Right atrium auricular region (tissue), 2 donors: Measurements from ENCODE around the gene EDIL3. TPM values are rescaled to one million over a fixed set of nuclear protein-coding genes. Genes with fewer than 3 reads are reported as not detected.

Experiments used
- DNase-seq: peaks from one replicate; pipeline ENCODE4 v3.0.0-alpha.2; 2019; ENCODE audit warnings: low spot score
- H3K27ac ChIP-seq, 2 donors: fragments of 200-600 bp; sonication (generic); 1 replicate in 1 of 2; 2 replicates in 1 of 2; pipeline ENCODE4 v1.5.1; 2016 to 2019
- H3K27me3 ChIP-seq, 2 donors: fragments of 200-600 bp; sonication (generic); one replicate each; pipeline versions ENCODE4 v1.5.1 to v1.6.0; 2017 to 2019
- H3K36me3 ChIP-seq: fragments of 200-600 bp; sonication (generic); one replicate; pipeline ENCODE4 v1.5.1; 2016
- H3K4me1 ChIP-seq, 2 donors: fragments of 200-600 bp; sonication (generic); one replicate each; pipeline versions ENCODE4 v1.5.1 to v1.6.0; 2017 to 2019
- H3K4me3 ChIP-seq, 2 donors: fragments of 200-600 bp; sonication (generic); 1 replicate in 1 of 2; 2 replicates in 1 of 2; pipeline ENCODE4 v1.5.1; 2017 to 2019; ENCODE audit warnings: mild to moderate bottlenecking in 1 of 2, moderate library complexity in 1 of 2
- H3K9me3 ChIP-seq, 2 donors: fragments of 200-600 bp; sonication (generic); one replicate each; pipeline ENCODE4 v1.5.1; 2019
- total RNA-seq, 2 donors: library from RNA; depleted of rRNA; stranded (reverse); fragments of >200 nt; gene quantifications; one replicate each; pipeline ENCODE4 v1.1.0, GENCODE V29; 2016
- TF ChIP-seq, protein P1 (sequence below), 2 donors: fragments of 200-600 bp; sonication (generic); IDR thresholded peaks; one replicate each; pipeline ENCODE4 v1.5.1; 2019; ENCODE audit warnings: antibody characterized with exemption in 2 of 2

The EDIL3 gene
- total RNA-seq, 2 donors from 2014 or later: 9.0 to 10.8 TPM

DNA sequence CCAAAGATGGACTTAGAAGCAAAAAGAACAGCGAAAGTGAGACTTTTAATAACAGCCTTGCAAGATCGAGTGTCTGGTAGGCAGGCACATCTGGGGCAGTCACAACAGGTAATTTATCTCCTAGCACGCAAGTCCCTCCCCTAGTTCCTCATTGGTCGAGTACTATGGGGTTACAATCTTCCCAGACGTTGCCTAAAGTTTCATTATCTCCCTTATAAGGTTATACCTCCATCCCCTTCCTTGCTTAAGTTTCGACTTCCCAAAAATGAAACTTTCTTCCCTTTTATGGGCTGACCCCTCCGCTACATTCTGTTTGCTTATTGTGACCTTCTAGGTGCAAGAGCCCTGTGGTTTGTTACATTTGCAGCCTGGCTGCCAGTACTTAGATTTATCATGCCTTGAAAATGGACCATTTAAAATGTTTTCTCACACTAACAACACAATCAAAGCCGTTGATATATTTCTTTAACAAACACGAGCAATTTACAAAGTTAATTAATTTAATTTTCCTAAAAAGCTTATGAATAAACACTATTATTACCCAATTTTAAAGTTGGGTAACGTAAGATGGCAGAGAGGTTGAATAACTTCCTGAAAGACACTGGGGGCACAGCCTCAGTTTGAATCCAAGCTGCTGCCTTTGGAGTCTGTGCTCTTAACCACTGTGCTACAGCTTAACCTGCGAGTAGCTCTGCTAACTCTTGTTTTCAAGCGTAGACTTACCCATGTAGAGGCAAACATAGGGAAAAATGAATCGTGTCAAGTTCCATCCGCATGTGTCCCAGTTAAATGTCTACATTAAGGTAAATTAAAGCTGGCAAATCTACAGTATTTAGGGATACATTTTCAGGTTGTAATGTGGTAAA is 91.7 kb downstream of the EDIL3 start:
- DNase-seq: no peak
- Histone ChIP-seq H3K36me3 (no peaks in the 10 kb centered on the region), H3K9me3 (no peaks in the 10 kb centered on the region), H3K27ac (no peak overlapping the region), H3K4me1 (no peaks in the 10 kb centered on the region), H3K4me3 (no peak overlapping the region), H3K27me3 (no peaks in the 10 kb centered on the region)
- TF ChIP-seq, protein P1, sequence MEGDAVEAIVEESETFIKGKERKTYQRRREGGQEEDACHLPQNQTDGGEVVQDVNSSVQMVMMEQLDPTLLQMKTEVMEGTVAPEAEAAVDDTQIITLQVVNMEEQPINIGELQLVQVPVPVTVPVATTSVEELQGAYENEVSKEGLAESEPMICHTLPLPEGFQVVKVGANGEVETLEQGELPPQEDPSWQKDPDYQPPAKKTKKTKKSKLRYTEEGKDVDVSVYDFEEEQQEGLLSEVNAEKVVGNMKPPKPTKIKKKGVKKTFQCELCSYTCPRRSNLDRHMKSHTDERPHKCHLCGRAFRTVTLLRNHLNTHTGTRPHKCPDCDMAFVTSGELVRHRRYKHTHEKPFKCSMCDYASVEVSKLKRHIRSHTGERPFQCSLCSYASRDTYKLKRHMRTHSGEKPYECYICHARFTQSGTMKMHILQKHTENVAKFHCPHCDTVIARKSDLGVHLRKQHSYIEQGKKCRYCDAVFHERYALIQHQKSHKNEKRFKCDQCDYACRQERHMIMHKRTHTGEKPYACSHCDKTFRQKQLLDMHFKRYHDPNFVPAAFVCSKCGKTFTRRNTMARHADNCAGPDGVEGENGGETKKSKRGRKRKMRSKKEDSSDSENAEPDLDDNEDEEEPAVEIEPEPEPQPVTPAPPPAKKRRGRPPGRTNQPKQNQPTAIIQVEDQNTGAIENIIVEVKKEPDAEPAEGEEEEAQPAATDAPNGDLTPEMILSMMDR (IDR thresholded peaks at IDR 0.05): no peak

DNA sequence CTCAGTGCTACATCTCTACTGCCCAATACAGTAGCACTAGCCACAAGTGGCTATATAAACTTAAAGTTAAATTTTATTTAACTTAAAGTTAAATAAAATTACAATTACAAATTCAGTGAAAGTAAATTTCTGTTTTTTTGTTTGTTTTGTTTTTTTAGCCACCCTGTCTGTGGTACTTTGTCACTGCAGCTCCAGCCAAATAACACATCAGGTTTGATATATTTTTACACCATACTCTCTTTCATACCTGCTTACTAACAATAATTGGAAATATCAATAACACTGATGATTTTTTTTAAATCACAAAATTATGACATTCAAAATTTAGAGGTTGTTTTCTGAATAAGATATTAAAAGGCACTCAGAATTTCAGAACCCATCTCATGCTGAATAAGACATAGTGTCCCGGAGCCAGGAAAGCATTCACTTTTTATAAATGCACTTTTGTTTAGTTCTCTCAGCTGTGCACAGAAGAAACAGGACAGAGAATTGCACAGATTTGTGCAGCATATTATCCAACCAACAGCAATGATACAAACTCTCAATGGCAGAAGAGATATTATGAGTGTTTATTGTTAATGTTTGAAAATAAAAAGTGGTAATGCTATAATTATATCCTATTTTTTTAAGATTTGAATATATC is 92.6 kb downstream of the EDIL3 start:
- DNase-seq: no peak
- no peak overlapping the region for H3K4me3 ChIP-seq
- no peaks in the 10 kb centered on the region for H3K4me1 ChIP-seq
- H3K36me3 ChIP-seq: no peaks in the 10 kb centered on the region
- H3K27ac ChIP-seq: no peak overlapping the region
- no peaks in the 10 kb centered on the region for H3K27me3 ChIP-seq
- TF ChIP-seq, protein P1 (IDR thresholded peaks at IDR 0.05): no peak
- H3K9me3 ChIP-seq: no peaks in the 10 kb centered on the region

DNA sequence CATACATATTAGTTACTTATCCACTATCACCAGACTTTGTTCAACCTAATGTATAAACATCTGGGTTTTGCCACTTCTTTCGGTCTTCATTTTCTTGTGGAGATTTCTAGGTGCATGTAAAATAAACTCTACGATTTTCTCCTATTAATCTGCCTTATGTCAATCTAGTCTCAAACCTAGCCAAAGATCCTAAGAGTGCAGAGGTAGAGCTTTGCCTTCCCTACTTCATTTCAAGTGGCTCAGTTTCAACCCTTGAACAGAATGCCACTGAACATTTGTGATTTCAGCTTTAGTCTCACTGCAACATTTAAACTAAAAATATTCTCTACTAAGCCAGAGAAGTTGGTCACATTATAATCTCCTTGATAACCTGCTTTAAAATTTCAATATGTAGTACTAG is 94.0 kb downstream of the EDIL3 start:
- Histone ChIP-seq H3K27me3 (no peaks in the 10 kb centered on the region), H3K27ac (peak overlapping the region in 1 of 2 donors; percentile 19), H3K9me3 (no peaks in the 10 kb centered on the region), H3K4me1 (peaks cover 0 to 8% of the 10 kb centered on the region in 2 donors), H3K36me3 (no peaks in the 10 kb centered on the region), H3K4me3 (no peak overlapping the region)
- TF ChIP-seq, protein P1 (IDR thresholded peaks at IDR 0.05): no peak
- DNase-seq: no peak

GRCh38 chr5:84290161-84290560 is 94.5 kb downstream of the EDIL3 start:
- Histone ChIP-seq H3K4me3 (no peak overlapping the region), H3K36me3 (no peaks in the 10 kb centered on the region), H3K9me3 (no peaks in the 10 kb centered on the region), H3K27me3 (no peaks in the 10 kb centered on the region), H3K27ac (peak overlapping the region in 1 of 2 donors; percentile 19), H3K4me1 (peaks cover 0 to 8% of the 10 kb centered on the region in 2 donors)
- TF ChIP-seq, protein P1 (IDR thresholded peaks at IDR 0.05): no peak
- DNase-seq: no peak

DNA sequence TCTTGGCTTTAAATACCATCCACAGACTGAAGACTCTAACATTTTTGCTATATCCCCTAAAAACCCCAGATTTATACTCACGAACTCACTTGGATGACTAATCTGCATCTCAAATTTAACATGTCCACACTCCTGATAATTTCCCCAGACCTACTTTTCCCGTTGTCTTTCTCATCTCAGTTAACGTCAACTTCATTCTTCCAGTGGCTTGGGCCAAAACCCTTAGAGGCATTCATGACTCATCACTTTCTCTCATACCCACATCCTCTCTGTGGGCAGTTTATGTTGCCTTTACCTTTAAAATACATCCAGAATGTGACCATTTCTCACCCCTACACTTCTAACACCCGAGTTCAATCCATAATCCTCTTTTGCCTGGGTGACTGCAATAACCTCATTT is 96.7 kb downstream of the EDIL3 start:
- H3K27me3 ChIP-seq: no peaks in the 10 kb centered on the region
- TF ChIP-seq, protein P1 (IDR thresholded peaks at IDR 0.05): no peak
- H3K27ac ChIP-seq: no peak overlapping the region
- H3K36me3 ChIP-seq: no peaks in the 10 kb centered on the region
- peaks cover 0 to 8% of the 10 kb centered on the region in 2 donors for H3K4me1 ChIP-seq
- H3K9me3 ChIP-seq: no peaks in the 10 kb centered on the region
- no peak for DNase-seq
- no peak overlapping the region for H3K4me3 ChIP-seq
